Stimulated activated CD4-positive, alpha-beta T cell treated with anti-CD3 and anti-CD28 coated beads, Interleukin-15, amount 100 ng/mL, for 48 hours (primary cell): ENCODE results near the gene LCE1A.

ENCODE experiments used
- DNase-seq, 2 donors: peaks; one replicate each; pipeline ENCODE4 v3.0.0-alpha.2; 2020; ENCODE audit warnings: low read depth in 2 of 2

The LCE1A gene

GRCh38 chr1:152870831-152871730 is 43.8 kb downstream of the LCE1A start:
- no peak for DNase-seq

DNA sequence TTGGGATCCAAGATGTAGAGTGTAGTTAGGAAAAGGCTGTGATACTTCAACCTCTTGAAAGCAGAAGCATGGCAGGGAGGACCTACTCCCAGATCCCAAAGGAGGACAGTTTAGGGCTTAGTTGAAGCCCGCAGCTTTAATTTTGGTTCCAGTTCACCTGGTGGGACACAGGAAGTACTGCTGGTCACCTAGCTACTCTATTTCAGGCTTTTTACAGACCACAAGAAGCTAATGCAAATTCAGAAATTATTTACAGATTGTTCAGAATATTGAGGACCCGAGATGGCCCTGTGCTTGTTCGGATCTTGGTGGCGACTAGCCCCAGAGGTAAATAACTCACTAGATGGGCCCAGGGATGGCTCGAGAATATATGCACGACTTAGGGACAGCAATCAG is 44.5 kb downstream of the LCE1A start:
- no peak for DNase-seq

DNA sequence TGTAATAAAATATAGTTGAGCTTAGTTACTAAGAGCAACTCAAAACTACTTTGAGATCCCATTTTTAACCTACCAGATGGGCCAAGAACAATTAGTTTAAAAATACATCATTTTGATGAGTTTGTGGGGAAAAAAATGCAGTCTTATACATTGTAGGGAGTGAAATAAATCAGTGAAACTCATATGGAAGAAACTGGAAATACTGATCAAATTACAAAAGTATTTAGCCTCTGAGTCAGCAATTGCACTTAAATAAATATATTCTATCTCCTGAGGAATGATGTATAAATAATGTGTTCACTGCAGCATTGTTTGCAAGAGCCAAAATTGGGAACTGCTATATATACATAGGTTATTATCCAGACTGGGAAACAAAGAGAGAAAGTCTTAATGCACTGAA is 46.2 kb downstream of the LCE1A start:
- no peak for DNase-seq

GRCh38 chr1:152876827-152877226 is 49.6 kb downstream of the LCE1A start:
- DNase-seq = no peak
